Hepatocyte (in vitro differentiated cells): ENCODE measurements around the gene COX7A2. TPM values are rescaled to one million over a fixed set of nuclear protein-coding genes. Genes with fewer than 3 reads are reported as not detected.

Source experiments
- DNase-seq: peaks from one replicate; pipeline ENCODE4 v3.0.0-alpha.2; 2016; ENCODE audit warnings: low spot score
- H2AFZ ChIP-seq: fragments of 200-600 bp; sonication (generic); 2 replicates; pipeline ENCODE4 v1.6.0; 2016; ENCODE audit warnings: antibody characterized with exemption, mild to moderate bottlenecking
- H3K27ac ChIP-seq: fragments of 200-600 bp; sonication (generic); 2 replicates; pipeline ENCODE4 v1.5.1; 2016; ENCODE audit warnings: mild to moderate bottlenecking
- H3K27me3 ChIP-seq: fragments of 200-600 bp; sonication (generic); 2 replicates; pipeline ENCODE4 v1.6.1; 2016
- H3K36me3 ChIP-seq: fragments of 200-600 bp; sonication (generic); replicated peaks from 2 replicates; pipeline ENCODE4 v1.5.1; 2016; ENCODE audit warnings: low read depth; ENCODE audit not compliant: insufficient read depth
- H3K4me1 ChIP-seq: fragments of 200-600 bp; sonication (generic); 2 replicates; pipeline ENCODE4 v1.5.1; 2016; ENCODE audit warnings: mild to moderate bottlenecking, moderate library complexity; ENCODE audit not compliant: insufficient read depth
- H3K4me2 ChIP-seq: fragments of 200-600 bp; sonication (generic); 2 replicates; pipeline ENCODE4 v1.6.0; 2016
- H3K4me3 ChIP-seq: fragments of 200-600 bp; sonication (generic); 2 replicates; pipeline ENCODE4 v1.5.1; 2016; ENCODE audit warnings: mild to moderate bottlenecking
- H3K79me2 ChIP-seq: fragments of 200-600 bp; sonication (generic); 2 replicates; pipeline ENCODE4 v1.6.0; 2017; ENCODE audit warnings: mild to moderate bottlenecking
- H3K9me2 ChIP-seq: fragments of 200-600 bp; sonication (generic); replicated peaks from 2 replicates; pipeline ENCODE4 v1.6.0; 2017; ENCODE audit warnings: mild to moderate bottlenecking; ENCODE audit not compliant: insufficient read depth
- H3K9me3 ChIP-seq: fragments of 200-600 bp; sonication (generic); 2 replicates; pipeline ENCODE4 v1.5.1; 2016; ENCODE audit warnings: low read depth, mild to moderate bottlenecking
- H4K20me1 ChIP-seq: fragments of 200-600 bp; sonication (generic); 2 replicates; pipeline ENCODE4 v1.6.0; 2016; ENCODE audit warnings: mild to moderate bottlenecking; ENCODE audit not compliant: insufficient read depth, poor library complexity, severe bottlenecking
- CTCF ChIP-seq: fragments of 200-600 bp; sonication (generic); IDR thresholded peaks from 2 replicates; pipeline ENCODE4 v1.5.1; 2016; ENCODE audit warnings: antibody characterized with exemption, mild to moderate bottlenecking; ENCODE audit not compliant: poor library complexity
- EZH2 ChIP-seq: fragments of 200-600 bp; sonication (generic); IDR thresholded peaks from 2 replicates; pipeline ENCODE4 v1.6.1; 2016; ENCODE audit warnings: antibody characterized with exemption, mild to moderate bottlenecking, borderline replicate concordance
- EZH2phosphoT487 ChIP-seq: fragments of 200-600 bp; sonication (generic); IDR thresholded peaks from one replicate; pipeline ENCODE4 v1.6.1; 2018; ENCODE audit warnings: antibody characterized with exemption, mild to moderate bottlenecking, low read depth, moderate library complexity; ENCODE audit not compliant: unreplicated experiment, severe bottlenecking
- WGBS: methylation state at CpG from one replicate; pipeline ENCODE4 v1.1.6; 2016; ENCODE audit warnings: low lambda C conversion rate; ENCODE audit errors: missing lambda C conversion rate; 5-methylcytosine and 5-hydroxymethylcytosine counted together
- polyA plus RNA-seq: library from polyadenylated mRNA; unstranded; fragments of >200 nt; fragmentation: Nextera tagmentation; extraction: Ambion mirVana; gene quantifications from 2 replicates; pipeline ENCODE4 v1.2.1, GENCODE V29; 2016
- total RNA-seq: library from RNA; depleted of rRNA; stranded (reverse); fragments of >200 nt; gene quantifications from 2 replicates; pipeline ENCODE4 v1.2.3, GENCODE V29; 2014

COX7A2 gene
- total and polyA plus RNA-seq, 2 experiments from 2014 or later: 167 to 703 TPM

GRCh38 chr6:75204217-75204958, 39.2 kb downstream of the COX7A2 start:
- DNase-seq: peak; percentile 89
- Histone ChIP-seq H3K27ac (peak overlapping the region; percentile 66), H2AFZ (peak overlapping the region; percentile 46), H3K36me3 (no peaks in the 10 kb centered on the region), H3K4me3 (peak overlapping the region; percentile 27), H3K27me3 (peaks cover 69% of the 10 kb centered on the region), H3K4me2 (peak overlapping the region; percentile 87), H3K79me2 (no peaks in the 10 kb centered on the region), H3K4me1 (peaks cover 27% of the 10 kb centered on the region), H3K9me3 (no peaks in the 10 kb centered on the region), H3K9me2 (no peaks in the 10 kb centered on the region), H4K20me1 (no peaks in the 10 kb centered on the region)
- peak; percentile 89 for TF ChIP-seq CTCF
- TF ChIP-seq EZH2: no peak
- 2% methylated on average over 35 of the region's 35 CpGs for WGBS

- Histone ChIP-seq H3K9me3 (no peaks in the 10 kb centered on the region), H3K36me3 (no peaks in the 10 kb centered on the region), H3K4me2 (peak overlapping the region; percentile 87), H3K9me2 (no peaks in the 10 kb centered on the region), H2AFZ (no peak overlapping the region), H4K20me1 (no peaks in the 10 kb centered on the region), H3K27ac (no peak overlapping the region), H3K4me1 (peaks cover 27% of the 10 kb centered on the region), H3K27me3 (peaks cover 69% of the 10 kb centered on the region), H3K4me3 (no peak overlapping the region), H3K79me2 (no peaks in the 10 kb centered on the region)
- whole genome bisulfite sequencing: 51% methylated on average over 5 of the region's 5 CpGs
- TF ChIP-seq EZH2phosphoT487: no peak
- no peak for TF ChIP-seq EZH2
- no peak for TF ChIP-seq CTCF
- DNase-seq: no peak
These were observed 39.9 kb downstream of the COX7A2 start for GRCh38 chr6:75203721-75204120.

DNA sequence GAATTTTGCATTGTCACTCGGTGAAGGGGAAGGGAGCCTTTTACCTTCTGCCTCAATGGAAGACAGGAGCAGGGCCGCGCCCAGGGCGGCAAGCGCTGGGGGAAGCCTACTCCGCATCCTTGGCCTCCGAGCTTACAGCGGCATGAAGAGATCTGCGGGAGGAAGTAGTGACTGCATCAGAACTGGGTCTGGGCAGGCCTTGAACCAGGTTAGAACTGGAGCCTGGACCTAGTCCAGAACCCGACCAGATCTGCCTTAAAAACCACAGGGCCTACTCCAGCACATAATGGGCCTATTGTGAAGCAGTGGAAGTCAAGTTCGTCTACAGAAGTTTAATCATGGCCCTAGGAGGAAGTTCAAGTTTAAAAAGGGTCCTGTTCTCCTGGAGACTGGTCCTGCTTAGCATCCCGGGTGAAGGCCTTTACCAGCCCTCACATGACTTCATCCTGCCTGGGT, 40.9 kb downstream of the COX7A2 start:
- H3K9me2 ChIP-seq: no peaks in the 10 kb centered on the region
- peaks cover 20% of the 10 kb centered on the region for H3K4me1 ChIP-seq
- H3K27me3 ChIP-seq: peaks cover 62% of the 10 kb centered on the region
- no peaks in the 10 kb centered on the region for H3K79me2 ChIP-seq
- 53% methylated on average over 12 of the region's 12 CpGs for WGBS
- no peaks in the 10 kb centered on the region for H4K20me1 ChIP-seq
- H3K4me2 ChIP-seq: peak overlapping the region; percentile 87
- DNase-seq: no peak
- H3K9me3 ChIP-seq: no peaks in the 10 kb centered on the region
- H3K36me3 ChIP-seq: no peaks in the 10 kb centered on the region
- peak overlapping the region; percentile 63 for H2AFZ ChIP-seq
- TF ChIP-seq CTCF (no peak), EZH2 (peak; percentile 21)
- H3K27ac ChIP-seq: no peak overlapping the region
- peak overlapping the region; percentile 6 for H3K4me3 ChIP-seq
